Hepatic stellate cell (primary cell): ENCODE results near the gene CFAP61.

Source experiments
- DNase-seq: peaks from one replicate; pipeline ENCODE4 v3.0.0; 2011; ENCODE audit warnings: low spot score

CFAP61 gene

GRCh38 chr20:20037960-20038359 is 14.4 kb upstream of the CFAP61 start:
- DNase-seq: no peak

- DNase-seq: no peak
Observed at GRCh38 chr20:20038586-20038985, 13.7 kb upstream of the CFAP61 start.

GRCh38 chr20:20039752-20040387 is 12.5 kb upstream of the CFAP61 start:
- no peak for DNase-seq

GRCh38 chr20:20051767-20052073 is 612 bp upstream of the CFAP61 start:
- no peak for DNase-seq

- DNase-seq: no peak
Observed at GRCh38 chr20:20060234-20060998, 8.1 kb downstream of the CFAP61 start.

- DNase-seq: no peak
Observed at GRCh38 chr20:20063941-20064702, 11.8 kb downstream of the CFAP61 start.

- no peak for DNase-seq
Observed at GRCh38 chr20:20065361-20065760, 13.0 kb downstream of the CFAP61 start.

- no peak for DNase-seq
Observed at GRCh38 chr20:20070871-20071726, 18.8 kb downstream of the CFAP61 start.

- DNase-seq: no peak
Observed at GRCh38 chr20:20073801-20074371, 21.6 kb downstream of the CFAP61 start.

- DNase-seq: no peak
Observed at GRCh38 chr20:20075032-20075431, 22.7 kb downstream of the CFAP61 start.

GRCh38 chr20:20076297-20077065 is 24.1 kb downstream of the CFAP61 start:
- no peak for DNase-seq

- DNase-seq: no peak
Observed at GRCh38 chr20:20078041-20078440, 25.7 kb downstream of the CFAP61 start.

- no peak for DNase-seq
Observed at GRCh38 chr20:20079102-20079784, 26.9 kb downstream of the CFAP61 start.

GRCh38 chr20:20083807-20084206 is 31.5 kb downstream of the CFAP61 start:
- DNase-seq: no peak

- DNase-seq: no peak
Observed at GRCh38 chr20:20084296-20084752, 32.0 kb downstream of the CFAP61 start.

GRCh38 chr20:20085071-20085470 is 32.7 kb downstream of the CFAP61 start:
- DNase-seq: no peak

GRCh38 chr20:20085812-20086211 is 33.5 kb downstream of the CFAP61 start:
- DNase-seq: no peak

- DNase-seq: no peak
Observed at GRCh38 chr20:20089018-20089417, 36.7 kb downstream of the CFAP61 start.

- no peak for DNase-seq
Observed at GRCh38 chr20:20089939-20090338, 37.6 kb downstream of the CFAP61 start.

GRCh38 chr20:20092827-20093226 is 40.5 kb downstream of the CFAP61 start:
- no peak for DNase-seq
